Measurements from ENCODE around the gene SLC39A6. TPM values are rescaled to one million over a fixed set of nuclear protein-coding genes. Genes with fewer than 3 reads are reported as not detected.

The SLC39A6 gene
- total RNA-seq, 1 donor from 2014 or later, result 17.6 TPM

DNA sequence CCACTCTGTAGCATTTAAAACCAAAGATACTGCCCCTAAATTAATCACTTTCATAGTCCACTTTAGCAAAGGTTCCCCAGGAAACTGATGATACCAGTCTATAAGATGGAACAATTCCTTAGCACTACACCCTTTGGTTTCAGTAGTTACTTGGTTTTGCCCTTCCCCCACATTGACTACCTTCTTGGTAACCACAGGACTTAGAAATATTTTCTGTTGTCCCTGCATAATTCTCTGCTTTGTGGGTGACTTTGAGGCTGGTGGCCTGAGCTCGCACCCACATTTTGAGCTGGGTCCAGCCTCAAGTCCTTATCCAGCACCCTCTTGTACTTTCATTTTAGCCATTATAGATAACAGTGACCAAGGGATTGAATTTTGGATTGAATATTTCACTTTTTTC lies 23.6 kb upstream of the SLC39A6 start:
- CTCF ChIA-PET, result no interaction called here

DNA sequence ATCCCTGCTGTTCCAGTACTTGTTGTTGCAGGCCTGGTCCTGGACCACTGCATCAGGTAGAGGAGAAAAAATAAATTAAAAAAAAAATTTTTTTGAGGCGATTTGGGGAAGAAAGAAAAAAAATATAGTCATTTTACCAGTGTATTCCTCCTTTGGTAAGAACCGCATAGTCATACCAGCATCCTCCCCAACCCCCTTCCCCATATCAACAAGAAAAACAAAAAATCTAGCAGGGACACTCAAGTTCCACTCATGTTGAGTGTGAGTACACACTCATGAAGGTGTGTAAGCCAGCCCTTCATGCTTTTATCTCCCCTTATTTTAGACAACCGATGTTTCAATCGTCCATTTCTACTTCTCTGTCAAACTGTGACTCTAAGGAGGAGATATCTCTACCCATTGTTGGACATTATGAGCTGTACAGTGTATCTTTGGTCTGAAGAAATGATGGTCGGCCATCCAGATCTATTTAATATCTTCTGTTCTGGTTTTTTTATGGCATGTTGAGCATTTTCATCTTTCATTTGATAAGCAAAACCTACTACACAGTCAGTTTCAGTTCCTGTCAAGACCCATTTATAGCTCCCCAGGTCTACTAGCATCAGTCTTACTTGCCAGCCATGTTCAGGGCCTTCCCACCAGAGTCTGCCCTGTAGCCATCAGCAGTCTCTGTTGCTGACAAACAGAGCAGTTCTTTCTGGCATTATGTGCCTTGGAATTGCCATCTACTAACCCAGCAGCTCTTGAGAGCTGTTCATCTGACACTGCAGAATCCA lies 20.6 kb upstream of the SLC39A6 start:
- Mint-ChIP-seq H3K9me3 (no peaks in the 10 kb centered on the region), H3K4me3 (peak overlapping the region; percentile 61), H3K4me1 (peaks cover 54% of the 10 kb centered on the region), H3K27me3 (no peaks in the 10 kb centered on the region), H3K36me3 (ENCODE audit: low read depth) (peaks cover 85% of the 10 kb centered on the region), H3K27ac (peak overlapping the region; percentile 89)
- ChIA-PET CTCF (interaction anchor here (0.5 to 1.5 kb wide), 4 partner anchors 26 to 393 kb away, joined by 3 to 5 read pairs (median 3); no protein-coding TSS in a partner anchor), POLR2A (interaction anchor here (1.9 to 2.5 kb wide), 3 partner anchors 17 to 21 kb away, joined by 5 to 29 read pairs (median 7); partner anchors contain the start of gene SLC39A6)
- DNase-seq (no peak), ATAC-seq (ENCODE audit: low read depth) (peak; percentile 98)
- TF ChIP-seq, protein P1, sequence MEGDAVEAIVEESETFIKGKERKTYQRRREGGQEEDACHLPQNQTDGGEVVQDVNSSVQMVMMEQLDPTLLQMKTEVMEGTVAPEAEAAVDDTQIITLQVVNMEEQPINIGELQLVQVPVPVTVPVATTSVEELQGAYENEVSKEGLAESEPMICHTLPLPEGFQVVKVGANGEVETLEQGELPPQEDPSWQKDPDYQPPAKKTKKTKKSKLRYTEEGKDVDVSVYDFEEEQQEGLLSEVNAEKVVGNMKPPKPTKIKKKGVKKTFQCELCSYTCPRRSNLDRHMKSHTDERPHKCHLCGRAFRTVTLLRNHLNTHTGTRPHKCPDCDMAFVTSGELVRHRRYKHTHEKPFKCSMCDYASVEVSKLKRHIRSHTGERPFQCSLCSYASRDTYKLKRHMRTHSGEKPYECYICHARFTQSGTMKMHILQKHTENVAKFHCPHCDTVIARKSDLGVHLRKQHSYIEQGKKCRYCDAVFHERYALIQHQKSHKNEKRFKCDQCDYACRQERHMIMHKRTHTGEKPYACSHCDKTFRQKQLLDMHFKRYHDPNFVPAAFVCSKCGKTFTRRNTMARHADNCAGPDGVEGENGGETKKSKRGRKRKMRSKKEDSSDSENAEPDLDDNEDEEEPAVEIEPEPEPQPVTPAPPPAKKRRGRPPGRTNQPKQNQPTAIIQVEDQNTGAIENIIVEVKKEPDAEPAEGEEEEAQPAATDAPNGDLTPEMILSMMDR (IDR thresholded peaks at IDR 0.05), result no peak
- intact Hi-C loops (cut with micrococcal nuclease), result loop anchor here (1.0 to 5.0 kb wide), 3 partner anchors 20 to 134 kb away; partner anchors contain the start of genes ELP2, MOCOS and SLC39A6

More for the DNA sequence above, 23.6 kb upstream of the SLC39A6 start:
- H3K27ac Mint-ChIP-seq, result no peak overlapping the region
- H3K4me3 Mint-ChIP-seq, result no peak overlapping the region
- peaks cover 85% of the 10 kb centered on the region for H3K36me3 Mint-ChIP-seq (ENCODE audit: low read depth)
- POLR2A ChIA-PET, result no interaction called here
- H3K27me3 Mint-ChIP-seq, result no peaks in the 10 kb centered on the region
- peaks cover 46% of the 10 kb centered on the region for H3K4me1 Mint-ChIP-seq
- intact Hi-C loops (cut with micrococcal nuclease), result loop anchor here (5.0 kb wide), 1 partner anchor 35 kb away; the partner anchor contains the start of gene MOCOS
- no peaks in the 10 kb centered on the region for H3K9me3 Mint-ChIP-seq
- ATAC-seq (ENCODE audit: low read depth) (no peak), DNase-seq (no peak)
- TF ChIP-seq, protein P1 (IDR thresholded peaks at IDR 0.05), result no peak

DNA sequence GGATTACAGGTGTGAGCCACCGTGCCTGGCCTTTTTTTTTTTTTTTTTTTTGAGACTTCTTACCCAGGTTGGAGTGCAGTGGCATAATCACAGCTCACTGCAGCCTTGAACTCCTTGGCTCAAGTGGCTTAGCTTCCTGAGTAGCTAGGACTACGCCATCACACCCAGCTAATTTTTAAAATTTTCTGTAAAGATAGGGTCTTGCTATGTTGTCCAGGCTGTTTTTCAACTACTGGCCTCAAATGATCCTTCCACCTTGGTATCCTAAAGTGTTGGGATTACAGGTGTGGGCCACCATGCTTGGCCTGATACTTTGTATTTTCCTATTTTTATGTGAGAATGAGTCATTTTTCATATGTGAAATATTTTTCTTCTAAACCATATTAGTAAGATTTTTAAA lies 14.3 kb upstream of the SLC39A6 start:
- ChIA-PET CTCF (no interaction called here), POLR2A (interaction anchor here (1.0 kb wide), 1 partner anchor 13 kb away, joined by 3 read pairs; no protein-coding TSS in a partner anchor)
- Mint-ChIP-seq H3K27ac (no peak overlapping the region), H3K4me3 (no peak overlapping the region), H3K27me3 (no peaks in the 10 kb centered on the region), H3K36me3 (ENCODE audit: low read depth) (peaks cover 84% of the 10 kb centered on the region), H3K9me3 (no peaks in the 10 kb centered on the region), H3K4me1 (peaks cover 20% of the 10 kb centered on the region)
- TF ChIP-seq, protein P1 (IDR thresholded peaks at IDR 0.05), result no peak
- ATAC-seq (ENCODE audit: low read depth) (no peak), DNase-seq (no peak)
- intact Hi-C loops (cut with micrococcal nuclease), result no loop called here

DNA sequence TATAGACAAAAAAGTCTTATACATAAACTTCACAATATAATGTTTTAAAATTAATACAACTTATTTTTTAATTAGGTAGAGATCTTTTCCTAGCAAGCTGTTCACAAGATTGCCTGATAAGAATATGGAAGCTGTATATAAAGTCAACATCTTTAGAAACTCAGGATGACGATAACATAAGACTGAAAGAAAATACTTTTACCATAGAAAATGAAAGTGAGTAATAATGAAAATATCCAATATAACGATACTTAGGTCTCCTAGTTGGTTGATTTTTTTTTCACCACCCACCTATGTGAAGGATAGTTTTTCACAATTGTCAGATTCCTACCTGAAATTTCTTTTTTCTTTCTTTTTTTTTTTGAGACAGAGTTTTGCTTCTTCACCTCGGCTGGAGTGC lies 13.6 kb upstream of the SLC39A6 start:
- DNase-seq (no peak), ATAC-seq (ENCODE audit: low read depth) (no peak)
- intact Hi-C loops (cut with micrococcal nuclease), result no loop called here
- no peak overlapping the region for H3K27ac Mint-ChIP-seq
- TF ChIP-seq, protein P1 (IDR thresholded peaks at IDR 0.05), result no peak
- POLR2A ChIA-PET, result interaction anchor here (0.7 to 1.0 kb wide), 2 partner anchors 12 to 30 kb away, joined by 3 to 4 read pairs; no protein-coding TSS in a partner anchor
- H3K4me3 Mint-ChIP-seq, result no peak overlapping the region
- no peaks in the 10 kb centered on the region for H3K9me3 Mint-ChIP-seq
- H3K36me3 Mint-ChIP-seq (ENCODE audit: low read depth), result peaks cover 83% of the 10 kb centered on the region
- peaks cover 15% of the 10 kb centered on the region for H3K4me1 Mint-ChIP-seq
- CTCF ChIA-PET, result no interaction called here
- H3K27me3 Mint-ChIP-seq, result no peaks in the 10 kb centered on the region

DNA sequence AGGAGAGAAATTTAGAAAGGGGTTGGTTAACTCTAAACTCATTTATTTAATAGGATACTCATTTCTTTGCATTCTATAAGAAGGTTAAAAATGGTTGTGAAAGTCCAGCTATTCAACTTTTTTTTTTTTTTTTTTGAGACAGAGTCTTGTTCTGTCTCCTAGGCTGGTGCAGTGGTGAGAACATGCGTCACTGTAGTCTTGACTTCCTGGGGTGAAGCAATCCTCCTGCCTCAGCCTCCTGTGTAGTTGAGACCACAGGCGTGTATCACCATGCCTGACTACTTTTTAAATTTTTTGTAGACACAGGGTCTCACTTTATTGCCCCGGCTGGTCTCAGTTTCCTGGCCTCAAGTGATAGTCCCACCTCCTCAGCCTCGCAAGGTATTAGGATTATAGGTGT lies 12.4 kb upstream of the SLC39A6 start:
- no peaks in the 10 kb centered on the region for H3K9me3 Mint-ChIP-seq
- POLR2A ChIA-PET, result no interaction called here
- intact Hi-C loops (cut with micrococcal nuclease), result no loop called here
- H3K27me3 Mint-ChIP-seq, result no peaks in the 10 kb centered on the region
- ATAC-seq (ENCODE audit: low read depth) (no peak), DNase-seq (no peak)
- TF ChIP-seq, protein P1 (IDR thresholded peaks at IDR 0.05), result no peak
- CTCF ChIA-PET, result no interaction called here
- peaks cover 6% of the 10 kb centered on the region for H3K4me1 Mint-ChIP-seq
- H3K36me3 Mint-ChIP-seq (ENCODE audit: low read depth), result peaks cover 88% of the 10 kb centered on the region
- H3K4me3 Mint-ChIP-seq, result no peak overlapping the region
- H3K27ac Mint-ChIP-seq, result no peak overlapping the region

Measured in activated B cell treated with CpG ODN at 0.5 μM for 24 hours (primary cell).